Caki2 (cell line): Measurements from ENCODE around the gene SORCS1. TPM values are rescaled to one million over a fixed set of nuclear protein-coding genes. Genes with fewer than 3 reads are reported as not detected.
"Not testable (repeated sequence)": the region's sequence is repeated elsewhere in the genome, so short reads cannot be mapped to it uniquely, and the experiment has no call there.

Experiments
- DNase-seq: peaks from one replicate; pipeline ENCODE4 v3.0.0-alpha.2; 2015; ENCODE audit warnings: low read depth
- in situ Hi-C: cut with HindIII; loops from 2 replicates; pipeline ENCODE4 v1.10.0; 2016; ENCODE audit warnings: low sequenced_read_pairs, low pct_unique_long_range_greater_than_20kb, mixed read lengths
- total RNA-seq: library from RNA; depleted of rRNA; stranded (reverse); fragments of >200 nt; shearing (Covaris generic); gene quantifications from 2 replicates; pipeline ENCODE4 v1.2.3, GENCODE V29; 2014; ENCODE audit warnings: low replicate concordance

SORCS1 gene
- total RNA-seq, 1 experiment from 2014 or later: not detected

GRCh38 chr10:107059872-107060271 is 104.6 kb downstream of the SORCS1 start:
- DNase-seq: no peak
- in situ Hi-C loops: no loop called here

DNA sequence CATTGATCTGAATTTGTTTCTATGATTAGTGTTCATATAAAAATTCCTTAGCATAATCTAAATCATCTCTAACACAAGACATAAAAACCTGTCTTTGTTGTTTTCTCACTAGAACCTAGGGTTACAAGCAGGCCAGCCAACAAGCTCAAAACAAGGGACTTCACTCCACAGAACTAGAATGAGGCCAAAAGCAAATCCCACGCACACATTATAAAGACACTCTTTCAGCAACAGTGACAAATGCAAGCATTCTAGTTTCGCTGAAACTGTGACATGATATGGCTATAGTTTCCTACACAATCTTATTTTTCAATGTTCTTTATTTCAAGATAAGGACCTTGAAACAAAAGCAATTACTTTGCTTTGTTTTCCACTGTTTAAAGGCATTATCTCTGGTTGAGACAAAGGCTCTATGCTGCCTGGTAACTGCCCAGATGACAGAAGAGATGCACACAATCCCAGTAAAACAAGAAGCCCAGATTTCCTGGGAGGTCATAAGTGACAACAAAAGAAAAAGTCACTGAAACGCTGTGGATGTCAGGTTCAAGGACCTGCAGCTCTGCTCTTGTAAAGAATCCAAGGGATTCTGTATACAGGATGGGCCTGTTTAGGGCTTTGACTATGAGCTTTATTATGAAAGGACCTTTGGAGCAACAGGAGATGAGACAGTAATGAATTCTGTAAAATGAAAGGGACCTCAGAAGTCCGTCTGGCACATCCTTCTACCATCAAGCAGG is 105.3 kb downstream of the SORCS1 start:
- in situ Hi-C loops: no loop called here

GRCh38 chr10:107058331-107058730 is 106.2 kb downstream of the SORCS1 start:
- no peak for DNase-seq
- in situ Hi-C loops: no loop called here

More for the DNA sequence above, 105.3 kb downstream of the SORCS1 start:
- DNase-seq: no peak

GRCh38 chr10:107056182-107056581 is 108.3 kb downstream of the SORCS1 start:
- DNase-seq: no peak
- in situ Hi-C loops: no loop called here

DNA sequence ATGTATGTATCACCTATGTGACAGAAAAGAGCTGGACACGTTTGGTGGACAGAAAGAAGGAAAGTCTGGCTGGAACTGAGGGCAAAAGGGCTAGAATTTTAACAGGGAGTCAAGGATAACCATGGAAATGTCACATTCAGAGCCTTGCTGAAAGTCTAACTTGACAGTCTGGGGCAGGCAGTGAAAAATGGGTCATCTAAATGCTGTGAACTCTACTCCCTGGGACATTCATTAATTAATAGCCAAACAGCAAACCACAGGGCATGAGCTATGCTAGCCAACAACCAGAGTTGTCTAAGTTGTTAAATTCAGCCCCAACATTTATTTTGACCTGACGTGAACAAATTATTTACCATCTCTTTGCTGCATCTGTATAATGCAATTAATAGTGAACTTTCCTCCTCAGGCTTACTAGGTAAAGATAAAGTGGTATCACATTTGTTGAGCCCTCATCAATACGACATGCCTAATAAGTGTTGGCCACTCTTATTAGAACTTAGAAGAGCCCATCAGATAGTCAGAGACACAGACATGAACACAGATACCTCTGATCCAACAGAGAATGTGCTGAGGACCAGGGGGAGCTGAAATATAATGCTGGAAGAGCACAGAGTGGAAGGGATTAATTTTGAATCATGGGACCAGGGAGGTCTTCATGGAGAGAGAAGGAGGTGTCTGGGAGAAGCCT is 109.9 kb downstream of the SORCS1 start:
- in situ Hi-C loops: no loop called here
- no peak for DNase-seq

- DNase-seq: no peak
- in situ Hi-C loops: no loop called here
Observed at GRCh38 chr10:107051769-107052168, 112.7 kb downstream of the SORCS1 start.

GRCh38 chr10:107043461-107043860 is 121.0 kb downstream of the SORCS1 start:
- in situ Hi-C loops: no loop called here
- DNase-seq: no peak

DNA sequence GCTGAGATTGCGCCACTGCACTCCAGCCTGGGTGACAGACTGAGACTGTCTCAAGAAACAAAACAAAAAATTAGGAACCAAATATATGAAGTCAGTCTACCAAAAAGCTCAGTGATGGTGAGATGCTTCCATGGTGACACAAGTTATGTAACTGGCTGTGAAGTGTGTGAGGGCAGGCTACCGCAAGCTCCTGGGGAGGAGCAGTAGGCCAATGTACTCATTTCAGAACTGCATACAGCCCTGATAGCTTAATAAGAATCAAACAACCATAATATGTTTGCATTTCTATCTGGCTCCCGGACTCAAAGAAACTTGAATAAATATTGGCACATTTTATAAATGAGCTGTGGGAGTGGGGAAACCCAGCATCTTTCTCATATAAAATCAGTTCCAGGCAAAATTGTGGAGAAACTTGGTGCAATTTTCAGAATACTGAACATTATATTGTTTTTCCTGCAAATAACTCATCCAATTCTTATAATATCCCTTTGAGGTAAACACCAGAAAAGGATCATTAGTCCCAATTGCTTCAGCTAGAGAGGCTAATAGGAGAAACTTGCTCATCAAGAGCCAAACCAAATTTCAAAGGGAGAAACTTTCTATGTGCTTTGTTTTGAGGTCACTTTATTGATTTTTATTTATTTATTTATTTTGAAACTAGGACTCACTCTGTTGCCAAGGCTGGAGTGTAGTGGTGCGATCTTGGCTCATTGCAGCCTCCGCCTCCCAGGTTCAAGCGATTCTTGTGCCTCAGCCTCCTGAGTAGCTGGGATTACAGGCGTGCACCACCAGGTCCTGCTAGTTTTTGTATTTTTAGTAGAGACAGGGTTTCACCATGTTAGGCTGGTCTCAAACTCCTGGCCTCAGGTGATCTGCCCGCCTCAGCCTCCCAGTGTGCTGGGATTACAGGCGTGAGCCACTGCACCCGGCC is 127.0 kb downstream of the SORCS1 start:
- no peak for DNase-seq
- in situ Hi-C loops: no loop called here

GRCh38 chr10:107033799-107034422 is 130.6 kb downstream of the SORCS1 start:
- in situ Hi-C loops: no loop called here
- no peak for DNase-seq

GRCh38 chr10:107032700-107033401 is 131.7 kb downstream of the SORCS1 start:
- in situ Hi-C loops: no loop called here
- no peak for DNase-seq

GRCh38 chr10:107031931-107032699 is 132.4 kb downstream of the SORCS1 start:
- no peak for DNase-seq
- in situ Hi-C loops: no loop called here

DNA sequence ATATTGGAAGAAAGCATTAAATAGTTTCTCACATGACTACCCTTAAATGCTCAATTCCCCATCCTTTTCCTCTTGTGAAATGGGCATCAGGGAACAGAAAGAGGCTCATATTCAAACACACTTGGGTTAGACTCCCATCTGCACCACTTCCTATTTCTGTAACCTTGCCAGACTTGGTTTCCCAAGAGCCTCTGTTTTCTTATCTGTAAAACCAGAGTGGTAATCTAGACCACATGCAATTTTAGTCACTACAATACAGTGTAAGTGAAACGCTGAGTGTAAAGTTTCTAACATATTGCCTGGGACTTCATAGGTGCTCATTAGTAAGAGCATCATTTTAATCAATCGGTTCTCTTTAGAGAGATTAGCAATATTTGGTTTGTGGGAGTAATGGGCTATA is 136.3 kb downstream of the SORCS1 start:
- in situ Hi-C loops: no loop called here
- no peak for DNase-seq

DNA sequence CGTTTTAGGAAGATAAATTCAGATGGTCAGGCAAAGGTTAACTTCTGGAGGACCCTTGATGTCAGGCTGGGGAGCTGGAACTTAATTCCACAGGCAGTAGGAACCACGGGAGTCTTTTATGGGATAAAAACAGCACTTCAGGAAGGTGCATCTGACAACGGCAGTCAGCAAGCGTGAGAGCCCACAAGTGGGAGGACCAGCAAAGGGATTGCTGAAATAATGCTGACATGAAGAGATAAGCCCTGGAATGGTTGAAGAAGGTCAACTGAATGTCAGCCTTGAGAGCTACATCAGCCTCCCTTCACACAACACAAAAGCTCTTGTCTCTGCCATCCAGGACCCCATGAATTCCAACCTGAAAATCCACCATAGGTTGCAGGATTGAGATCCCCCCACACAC is 138.8 kb downstream of the SORCS1 start:
- no peak for DNase-seq
- in situ Hi-C loops: no loop called here

- in situ Hi-C loops, DNase-seq: not testable (repeated sequence)
Observed at GRCh38 chr10:107024033-107024432, 140.5 kb downstream of the SORCS1 start.

DNA sequence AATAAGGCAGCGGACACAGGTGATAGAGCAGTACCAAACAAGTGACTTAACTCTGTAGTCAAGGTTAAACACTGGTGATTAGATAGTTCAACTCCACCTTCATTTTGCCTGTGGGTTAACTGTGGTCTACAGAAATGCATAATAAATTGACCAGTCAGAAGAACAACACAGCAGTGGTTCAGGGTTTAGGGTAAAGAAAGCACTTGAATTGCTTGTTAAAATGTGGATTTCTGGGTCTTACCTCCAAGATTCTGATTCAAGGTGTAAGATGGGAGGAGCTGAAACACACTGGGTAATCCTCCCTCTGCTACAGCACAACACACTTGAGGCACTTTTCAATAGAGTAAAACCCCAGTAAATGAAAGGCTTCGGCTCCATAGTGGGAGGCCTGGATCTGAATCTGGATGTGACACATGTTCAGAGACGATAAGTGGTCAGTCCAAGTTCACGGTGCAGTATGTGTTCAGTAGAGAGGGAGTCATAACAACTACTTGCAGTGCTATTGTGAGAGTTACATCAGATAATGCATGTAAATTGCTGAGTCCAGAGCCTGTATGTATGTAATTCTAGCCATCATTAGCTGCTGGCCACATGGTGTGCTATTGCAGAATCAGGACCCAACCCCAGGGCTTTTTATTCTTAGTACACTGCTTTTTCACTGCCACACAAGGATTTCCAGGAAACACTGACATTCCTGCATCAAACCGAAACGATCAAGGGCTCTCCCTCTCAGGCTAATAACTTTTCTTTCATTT is 141.7 kb downstream of the SORCS1 start:
- no peak for DNase-seq
- in situ Hi-C loops: no loop called here

DNA sequence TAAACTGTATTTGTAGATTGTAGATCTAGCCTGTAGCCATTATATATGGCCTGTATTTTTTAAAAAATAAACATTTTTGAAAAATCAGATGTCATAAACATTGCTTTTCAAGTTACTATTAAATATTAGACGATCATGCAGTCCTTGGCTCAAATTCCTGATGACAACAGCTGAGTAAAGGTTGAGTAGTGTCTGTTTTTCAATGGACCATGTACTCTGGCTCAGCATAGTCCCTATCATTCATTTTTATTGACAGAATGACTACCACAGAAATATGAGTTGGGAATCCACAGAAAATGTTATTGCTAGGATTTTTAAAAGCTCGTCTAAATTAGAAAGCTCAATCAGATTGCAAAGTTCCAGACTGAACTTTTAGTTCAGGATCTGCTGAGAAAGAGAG is 145.4 kb downstream of the SORCS1 start:
- DNase-seq: no peak
- in situ Hi-C loops: no loop called here
